ENCODE data around the gene HELZ.

HELZ gene

GRCh38 chr17:67030641-67031040 is 214.4 kb downstream of the HELZ start:
- intact Hi-C loops (cut with DNase I; ENCODE audit: low total_unique reads) = no loop called here

GRCh38 chr17:67027031-67027628 is 217.9 kb downstream of the HELZ start:
- H3K4me3 ChIP-seq = no peak overlapping the region
- H3K27ac ChIP-seq = no peak overlapping the region
- no peaks in the 10 kb centered on the region for H3K36me3 ChIP-seq
- DNase-seq = no peak
- no peaks in the 10 kb centered on the region for H3K9me3 ChIP-seq
- TF ChIP-seq CTCF (IDR thresholded peaks at IDR 0.05) = no peak
- no peaks in the 10 kb centered on the region for H3K4me1 ChIP-seq
- H3K27me3 ChIP-seq = no peaks in the 10 kb centered on the region
- intact Hi-C loops (cut with DNase I; ENCODE audit: low total_unique reads) = no loop called here

More at GRCh38 chr17:67030641-67031040, 214.4 kb downstream of the HELZ start:
- Histone ChIP-seq H3K27ac (no peak overlapping the region), H3K4me1 (no peaks in the 10 kb centered on the region), H3K36me3 (no peaks in the 10 kb centered on the region), H3K27me3 (no peaks in the 10 kb centered on the region), H3K4me3 (no peak overlapping the region), H3K9me3 (no peaks in the 10 kb centered on the region)
- DNase-seq = no peak
- TF ChIP-seq CTCF (IDR thresholded peaks at IDR 0.05) = no peak

- no peak overlapping the region for H3K27ac ChIP-seq
- no peaks in the 10 kb centered on the region for H3K9me3 ChIP-seq
- DNase-seq = no peak
- no peak for TF ChIP-seq CTCF (IDR thresholded peaks at IDR 0.05)
- H3K4me3 ChIP-seq = no peak overlapping the region
- H3K27me3 ChIP-seq = no peaks in the 10 kb centered on the region
- H3K4me1 ChIP-seq = no peaks in the 10 kb centered on the region
- intact Hi-C loops (cut with DNase I; ENCODE audit: low total_unique reads) = no loop called here
- no peaks in the 10 kb centered on the region for H3K36me3 ChIP-seq
Observed at GRCh38 chr17:67026341-67026740, 218.7 kb downstream of the HELZ start.

- no peaks in the 10 kb centered on the region for H3K9me3 ChIP-seq
- no peak overlapping the region for H3K27ac ChIP-seq
Observed at GRCh38 chr17:67025216-67025792, 219.7 kb downstream of the HELZ start.

GRCh38 chr17:67024736-67025135 is 220.3 kb downstream of the HELZ start:
- H3K27me3 ChIP-seq = no peaks in the 10 kb centered on the region
- no peak for TF ChIP-seq CTCF (IDR thresholded peaks at IDR 0.05)
- H3K4me1 ChIP-seq = no peaks in the 10 kb centered on the region
- no peaks in the 10 kb centered on the region for H3K9me3 ChIP-seq
- no peaks in the 10 kb centered on the region for H3K36me3 ChIP-seq
- no peak for DNase-seq
- intact Hi-C loops (cut with DNase I; ENCODE audit: low total_unique reads) = no loop called here
- no peak overlapping the region for H3K4me3 ChIP-seq
- no peak overlapping the region for H3K27ac ChIP-seq

More at GRCh38 chr17:67025216-67025792, 219.7 kb downstream of the HELZ start:
- H3K4me1 ChIP-seq = no peaks in the 10 kb centered on the region
- intact Hi-C loops (cut with DNase I; ENCODE audit: low total_unique reads) = no loop called here
- H3K4me3 ChIP-seq = no peak overlapping the region
- H3K36me3 ChIP-seq = no peaks in the 10 kb centered on the region
- no peak for DNase-seq
- H3K27me3 ChIP-seq = no peaks in the 10 kb centered on the region
- no peak for TF ChIP-seq CTCF (IDR thresholded peaks at IDR 0.05)
